Forelimb muscle (tissue), 1 donor: ENCODE data around the gene GMPR. TPM values are rescaled to one million over a fixed set of nuclear protein-coding genes. Genes with fewer than 3 reads are reported as not detected.
"Not testable (repeated sequence)": the region's sequence is repeated elsewhere in the genome, so short reads cannot be mapped to it uniquely, and the experiment has no call there.

ENCODE experiments used
- DNase-seq: peaks from one replicate; pipeline ENCODE4 v3.0.0-alpha.2; 2013; ENCODE audit warnings: low read depth
- polyA plus RNA-seq: library from polyadenylated mRNA; unstranded; fragments of 120-200 nt; gene quantifications from one replicate; pipeline ENCODE4 v1.2.1, GENCODE V29; 2013; ENCODE audit not compliant: insufficient read length

Gene GMPR
- polyA plus RNA-seq, 1 donor = 66.8 TPM

GRCh38 chr6:16225062-16225731, 13.2 kb upstream of the GMPR start:
- DNase-seq = not testable (repeated sequence)

- DNase-seq = not testable (repeated sequence)
Measured at GRCh38 chr6:16226117-16227047, 12.0 kb upstream of the GMPR start.

- DNase-seq = no peak
Measured at GRCh38 chr6:16227048-16227562, 11.3 kb upstream of the GMPR start.

- no peak for DNase-seq
Measured at GRCh38 chr6:16227605-16228004, 10.8 kb upstream of the GMPR start.

- no peak for DNase-seq
Measured at GRCh38 chr6:16228043-16228442, 10.3 kb upstream of the GMPR start.

- DNase-seq = no peak
Measured at GRCh38 chr6:16228709-16229665, 9.4 kb upstream of the GMPR start.

- no peak for DNase-seq
Measured at GRCh38 chr6:16229700-16230099, 8.7 kb upstream of the GMPR start.

GRCh38 chr6:16230953-16231352, 7.4 kb upstream of the GMPR start:
- DNase-seq = no peak

GRCh38 chr6:16232086-16232485, 6.3 kb upstream of the GMPR start:
- DNase-seq = no peak

- DNase-seq = no peak
Measured at GRCh38 chr6:16236009-16236501, 2.3 kb upstream of the GMPR start.

- no peak for DNase-seq
Measured at GRCh38 chr6:16236631-16237199, 1.7 kb upstream of the GMPR start.

- DNase-seq = no peak
Measured at GRCh38 chr6:16237242-16237641, 1.1 kb upstream of the GMPR start.

- DNase-seq = no peak
Measured at GRCh38 chr6:16238963-16239797, 793 bp downstream of the GMPR start.

GRCh38 chr6:16239798-16240123, 1.4 kb downstream of the GMPR start:
- no peak for DNase-seq

- DNase-seq = no peak
Measured at GRCh38 chr6:16240589-16241320, 2.4 kb downstream of the GMPR start.

GRCh38 chr6:16241321-16241689, 2.9 kb downstream of the GMPR start:
- DNase-seq = no peak

GRCh38 chr6:16243055-16243454, 4.7 kb downstream of the GMPR start:
- DNase-seq = no peak

- DNase-seq = no peak
Measured at GRCh38 chr6:16243664-16244063, 5.3 kb downstream of the GMPR start.

GRCh38 chr6:16244446-16244845, 6.1 kb downstream of the GMPR start:
- DNase-seq = no peak
